DLD1 (cell line): ENCODE data around the gene RPTOR.
"Not testable (repeated sequence)": the region's sequence is repeated elsewhere in the genome, so short reads cannot be mapped to it uniquely, and the experiment has no call there.

Source experiments
- in situ Hi-C: cut with HindIII; loops from 2 replicates; pipeline ENCODE4 v1.10.0; 2017; ENCODE audit warnings: low sequenced_read_pairs

RPTOR gene

GRCh38 chr17:80803451-80804428, 259.1 kb downstream of the RPTOR start:
- in situ Hi-C loops: no loop called here

DNA sequence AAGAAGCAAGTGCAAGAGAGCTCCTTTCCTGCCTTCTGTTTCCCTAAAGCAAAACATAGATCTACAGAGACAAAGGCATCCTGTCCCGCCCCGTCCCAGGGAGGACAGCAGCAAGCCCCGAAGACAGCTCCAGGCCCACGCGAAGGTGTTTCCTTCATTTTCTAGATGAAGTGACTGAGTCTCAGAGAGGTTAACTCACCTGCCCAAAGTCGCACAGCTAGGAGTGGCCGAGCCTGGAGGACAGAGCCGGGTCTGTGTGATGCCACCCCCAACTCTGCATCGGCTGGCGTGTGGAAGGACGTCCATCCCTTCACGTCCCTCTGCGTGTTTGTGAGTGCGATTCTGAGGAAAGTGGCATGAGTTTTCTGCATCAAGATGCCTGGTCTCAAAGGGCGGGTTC, 259.8 kb downstream of the RPTOR start:
- in situ Hi-C loops: no loop called here

DNA sequence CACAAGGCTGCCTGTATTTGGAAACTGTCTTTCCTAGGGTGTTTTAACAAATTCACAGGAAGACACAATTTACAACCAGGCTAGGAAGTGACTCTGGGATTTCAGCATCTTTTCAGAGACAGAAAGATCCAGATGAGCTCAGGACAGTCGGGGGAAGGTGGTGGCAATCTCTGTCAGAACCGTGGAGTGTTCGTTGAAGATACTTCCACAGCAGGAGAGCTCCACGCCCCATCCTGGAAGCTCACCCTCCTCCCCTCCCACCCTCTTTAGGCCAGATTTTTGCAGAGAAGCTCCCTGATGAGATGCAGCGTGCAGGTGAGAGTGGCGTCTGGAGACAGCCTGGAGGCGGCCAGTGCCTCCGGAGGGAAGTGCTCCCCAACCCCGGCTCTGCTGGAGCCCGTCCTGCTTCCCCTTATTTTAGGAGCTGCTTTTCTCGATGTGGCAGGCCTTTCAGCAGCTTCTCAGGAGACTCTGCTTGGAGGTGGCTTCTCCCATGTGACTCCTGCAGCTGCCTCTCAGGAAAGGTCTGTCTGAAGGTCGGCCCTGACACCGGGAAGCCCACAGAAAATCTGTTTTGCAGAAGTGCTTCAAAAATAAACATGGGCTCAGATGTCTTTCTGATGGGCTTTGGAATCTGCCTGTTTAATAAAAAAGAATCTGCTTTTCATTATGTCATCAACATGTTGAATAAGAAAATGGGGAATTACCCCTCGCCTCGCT, 260.6 kb downstream of the RPTOR start:
- in situ Hi-C loops: no loop called here

- in situ Hi-C loops: no loop called here
Observed at GRCh38 chr17:80807014-80807413, 262.4 kb downstream of the RPTOR start.

GRCh38 chr17:80807882-80808281, 263.2 kb downstream of the RPTOR start:
- in situ Hi-C loops: no loop called here

DNA sequence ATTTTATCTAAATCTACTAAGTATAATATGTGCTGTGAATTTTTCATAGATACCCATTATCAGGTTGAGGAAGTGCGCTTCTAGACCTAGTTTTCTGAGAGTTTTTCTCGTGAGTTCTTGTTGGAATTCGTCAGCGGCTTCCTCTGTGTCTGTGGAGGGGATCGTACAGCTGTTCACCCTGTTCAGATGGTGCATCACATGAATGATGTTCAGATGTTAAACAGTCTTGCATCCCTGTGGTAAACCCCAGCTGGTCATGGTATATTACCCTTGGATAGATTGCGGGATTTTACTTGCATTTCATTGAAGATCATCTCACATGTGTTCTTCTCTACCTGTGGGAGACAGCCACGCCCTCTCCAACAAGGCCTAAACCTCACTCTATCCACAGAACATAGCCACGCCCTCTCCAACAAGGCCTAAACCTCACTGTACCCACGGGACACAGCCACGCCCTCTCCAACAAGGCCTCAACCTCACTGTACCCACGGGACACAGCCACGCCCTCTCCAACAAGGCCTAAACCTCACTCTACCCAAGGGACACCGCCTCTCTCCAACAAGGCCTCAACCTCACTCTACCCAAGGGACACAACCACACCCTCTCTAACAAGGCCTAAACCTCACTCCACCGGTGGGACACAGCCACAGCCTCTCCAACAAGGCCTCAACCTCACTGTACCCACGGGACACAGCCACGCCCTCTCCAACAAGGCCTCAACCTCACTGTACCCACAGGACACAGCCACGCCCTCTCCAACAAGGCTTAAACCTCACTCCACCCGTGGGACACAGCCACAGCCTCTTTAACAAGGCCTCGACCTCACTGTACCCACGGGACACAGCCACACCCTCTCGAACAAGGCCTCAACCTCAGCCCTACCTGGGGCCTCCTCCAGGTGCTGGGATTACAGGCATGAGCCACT, 266.8 kb downstream of the RPTOR start:
- in situ Hi-C loops: no loop called here

DNA sequence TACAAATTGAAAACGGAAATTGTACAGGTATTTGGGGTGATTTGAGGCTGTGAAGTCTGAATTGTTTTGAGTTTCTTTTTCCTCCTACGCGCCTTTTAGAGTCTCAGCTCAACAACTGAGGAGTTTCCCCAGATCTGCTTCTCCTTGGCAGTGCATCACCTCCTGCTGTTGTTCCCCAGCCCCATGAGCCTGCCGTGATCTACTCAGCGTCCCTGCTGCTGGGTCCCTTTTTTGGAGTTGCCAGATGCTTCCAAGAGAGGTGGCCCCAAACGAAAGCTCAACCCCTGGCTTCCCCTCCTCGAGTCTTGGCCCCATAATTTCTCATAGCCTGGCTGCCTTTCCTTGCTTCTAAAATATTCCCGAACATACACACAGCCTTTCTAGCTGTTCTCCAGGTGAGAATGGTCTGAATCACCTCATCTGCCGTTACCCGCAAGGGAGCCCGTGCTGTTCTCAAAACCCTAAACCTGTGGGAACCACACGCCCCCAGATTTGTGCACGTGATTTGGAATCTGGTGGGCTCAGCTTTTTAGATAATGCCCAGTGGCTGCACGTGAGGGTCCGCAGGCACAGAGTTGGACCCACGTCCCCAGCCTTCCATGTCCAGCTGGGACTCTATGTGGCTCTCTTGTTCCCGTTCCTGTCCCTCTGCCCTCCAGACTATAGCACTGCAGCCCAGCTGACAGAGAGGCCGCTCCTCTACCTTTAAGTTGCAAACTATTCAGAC, 267.9 kb downstream of the RPTOR start:
- in situ Hi-C loops: no loop called here

- in situ Hi-C loops: no loop called here
Observed at GRCh38 chr17:80813318-80813717, 268.7 kb downstream of the RPTOR start.

DNA sequence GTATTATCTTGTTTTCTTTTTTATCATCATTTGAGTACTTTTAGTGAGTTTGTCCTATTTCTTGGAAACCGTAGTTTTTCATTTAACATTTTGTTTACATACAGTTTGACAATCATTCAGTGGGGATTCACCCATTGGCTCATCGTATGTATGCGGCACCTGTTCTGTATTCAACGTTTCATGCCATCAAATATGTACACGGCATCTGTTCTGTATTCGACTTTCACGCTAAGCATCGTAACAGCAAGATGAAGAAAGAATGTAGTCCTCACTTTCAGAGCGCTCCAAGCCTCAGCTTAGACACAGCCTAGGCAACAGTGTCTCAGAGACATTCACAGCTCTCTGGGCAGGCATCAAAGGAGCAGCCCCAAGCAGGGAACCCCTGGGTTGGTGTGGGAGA, 269.9 kb downstream of the RPTOR start:
- in situ Hi-C loops: no loop called here

DNA sequence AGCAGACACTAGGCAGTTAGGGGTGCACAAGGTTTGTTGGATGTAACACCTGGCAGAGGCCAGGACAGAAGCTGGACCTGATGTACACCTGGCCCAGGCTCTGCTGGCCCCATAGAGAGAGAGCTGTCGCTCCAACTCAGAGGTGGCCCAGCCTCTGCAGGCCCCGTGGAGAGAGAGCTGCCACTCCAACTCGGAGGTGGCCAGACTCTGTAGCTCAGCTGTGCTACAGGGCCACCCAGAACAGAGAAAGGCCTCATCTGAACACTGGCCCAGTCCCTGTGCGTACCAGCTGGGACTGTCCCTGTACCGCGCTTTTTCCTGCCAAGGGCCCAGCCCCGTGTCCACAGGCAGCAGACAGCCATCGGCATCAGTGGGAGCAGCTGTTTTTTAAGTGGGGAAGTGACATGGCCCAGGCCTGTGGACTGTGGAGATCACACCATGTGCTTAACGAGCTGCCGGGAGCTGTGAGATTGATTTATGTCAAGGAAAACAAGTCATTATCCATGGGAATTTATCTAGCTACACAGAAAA, 270.6 kb downstream of the RPTOR start:
- in situ Hi-C loops: no loop called here

- in situ Hi-C loops: not testable (repeated sequence)
Observed at GRCh38 chr17:80815718-80816117, 271.1 kb downstream of the RPTOR start.

DNA sequence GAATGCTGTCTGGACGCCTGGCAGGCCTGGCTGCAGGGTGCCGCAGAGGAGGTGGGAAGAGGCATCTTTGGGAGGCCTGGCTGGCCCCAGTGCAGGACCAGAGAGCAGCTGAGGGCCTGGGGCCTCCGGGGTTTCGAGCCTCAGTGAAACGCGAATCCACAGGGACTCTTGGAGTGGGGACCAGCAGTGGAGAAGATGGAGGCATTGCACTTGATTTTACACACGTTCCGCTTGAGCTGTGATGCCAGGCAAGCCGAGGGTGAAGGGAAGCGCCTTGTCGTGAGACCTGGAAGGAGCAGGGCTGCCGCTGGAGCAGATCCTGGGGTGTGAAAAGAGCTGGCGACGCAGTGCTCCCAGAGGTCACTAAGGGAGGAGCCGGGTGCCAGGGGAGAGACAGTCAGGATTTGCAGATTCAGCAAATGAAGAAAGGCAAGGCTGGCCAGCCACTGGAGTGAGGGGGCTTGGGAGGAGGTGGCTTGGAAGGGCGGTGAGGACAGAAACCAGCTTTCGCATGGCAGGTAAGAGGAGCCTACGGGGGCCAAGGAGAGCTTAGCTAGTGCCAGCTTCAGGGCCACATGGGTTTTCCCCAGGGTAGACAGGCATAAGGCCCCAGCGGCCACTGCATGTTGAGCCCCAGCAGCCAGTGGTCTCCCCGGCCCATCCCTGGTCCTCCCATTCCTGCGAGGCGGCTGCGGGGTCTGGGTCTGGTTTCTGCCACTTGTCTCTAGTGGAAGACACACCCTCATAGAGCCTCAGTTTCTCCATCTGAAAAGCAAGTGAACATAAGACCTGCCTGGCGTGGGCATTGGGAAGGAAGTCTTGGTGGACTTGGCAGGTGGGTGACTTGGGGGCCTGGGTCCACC, 271.8 kb downstream of the RPTOR start:
- in situ Hi-C loops: no loop called here

GRCh38 chr17:80817321-80817845, 272.7 kb downstream of the RPTOR start:
- in situ Hi-C loops: no loop called here

DNA sequence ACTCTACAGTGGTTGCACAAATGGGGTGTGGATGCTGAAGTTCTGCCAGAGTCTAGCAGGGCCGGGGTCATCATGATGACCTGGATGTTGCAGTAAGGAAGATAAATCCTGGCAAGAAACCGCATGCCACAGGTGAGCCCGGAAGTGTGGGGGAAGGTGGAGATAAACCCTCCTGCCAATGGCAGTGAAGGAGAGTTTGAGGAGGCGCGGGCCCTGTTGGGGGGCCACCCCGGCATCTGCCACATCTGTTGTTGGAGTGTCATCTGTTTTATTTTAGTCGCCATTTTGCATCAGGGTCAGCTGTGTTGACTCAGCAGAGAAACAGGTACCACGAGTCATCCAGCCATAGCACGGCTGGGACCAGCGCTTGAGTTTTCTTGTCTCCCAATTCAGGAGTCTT, 273.2 kb downstream of the RPTOR start:
- in situ Hi-C loops: no loop called here

GRCh38 chr17:80818871-80819270, 274.2 kb downstream of the RPTOR start:
- in situ Hi-C loops: no loop called here

GRCh38 chr17:80819422-80820164, 275.0 kb downstream of the RPTOR start:
- in situ Hi-C loops: no loop called here

- in situ Hi-C loops: no loop called here
Observed at GRCh38 chr17:80820331-80820730, 275.7 kb downstream of the RPTOR start.

GRCh38 chr17:80821546-80821945, 276.9 kb downstream of the RPTOR start:
- in situ Hi-C loops: no loop called here
